ENCODE measurements around the gene RANBP17.

DNA sequence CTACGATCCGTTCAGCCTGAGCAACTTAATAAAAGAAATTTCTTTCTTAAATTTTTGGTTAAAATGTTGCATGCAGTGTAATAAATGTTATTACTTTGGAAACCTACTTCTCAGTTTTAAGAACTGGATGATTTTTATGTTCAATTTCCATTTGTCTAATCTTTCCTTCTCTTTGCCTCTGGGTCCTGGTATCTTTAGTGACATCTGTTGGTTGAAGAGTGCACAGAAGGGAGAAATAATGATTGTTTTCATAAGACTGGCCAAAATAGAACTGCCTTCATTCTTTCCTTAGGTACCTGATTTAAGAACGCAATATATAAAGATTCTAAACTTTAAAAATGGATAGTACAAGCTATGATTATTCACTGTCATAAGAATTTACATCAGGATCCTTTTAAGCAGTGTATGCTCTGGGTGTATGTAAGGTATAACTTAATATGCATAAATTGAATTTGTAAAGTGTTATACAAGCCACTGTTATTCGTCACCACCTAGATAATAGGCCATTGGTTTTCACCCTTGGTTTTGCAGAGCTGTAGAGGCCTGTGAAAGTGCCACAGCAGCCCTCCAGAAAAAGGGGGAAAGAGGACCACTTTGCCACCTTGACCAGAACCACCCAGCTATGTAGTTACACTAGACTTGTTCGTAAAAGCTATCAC is 364.4 kb downstream of the RANBP17 start:
- TF ChIP-seq TRIM28 (IDR thresholded peaks at IDR 0.05; ENCODE audit: borderline replicate concordance, low read length): no peak
- TF ChIP-seq, protein P1, sequence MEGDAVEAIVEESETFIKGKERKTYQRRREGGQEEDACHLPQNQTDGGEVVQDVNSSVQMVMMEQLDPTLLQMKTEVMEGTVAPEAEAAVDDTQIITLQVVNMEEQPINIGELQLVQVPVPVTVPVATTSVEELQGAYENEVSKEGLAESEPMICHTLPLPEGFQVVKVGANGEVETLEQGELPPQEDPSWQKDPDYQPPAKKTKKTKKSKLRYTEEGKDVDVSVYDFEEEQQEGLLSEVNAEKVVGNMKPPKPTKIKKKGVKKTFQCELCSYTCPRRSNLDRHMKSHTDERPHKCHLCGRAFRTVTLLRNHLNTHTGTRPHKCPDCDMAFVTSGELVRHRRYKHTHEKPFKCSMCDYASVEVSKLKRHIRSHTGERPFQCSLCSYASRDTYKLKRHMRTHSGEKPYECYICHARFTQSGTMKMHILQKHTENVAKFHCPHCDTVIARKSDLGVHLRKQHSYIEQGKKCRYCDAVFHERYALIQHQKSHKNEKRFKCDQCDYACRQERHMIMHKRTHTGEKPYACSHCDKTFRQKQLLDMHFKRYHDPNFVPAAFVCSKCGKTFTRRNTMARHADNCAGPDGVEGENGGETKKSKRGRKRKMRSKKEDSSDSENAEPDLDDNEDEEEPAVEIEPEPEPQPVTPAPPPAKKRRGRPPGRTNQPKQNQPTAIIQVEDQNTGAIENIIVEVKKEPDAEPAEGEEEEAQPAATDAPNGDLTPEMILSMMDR (tag by site-specific recombination; IDR thresholded peaks at IDR 0.05): no peak
- TF ChIP-seq BCL11B (tag by site-specific recombination; IDR thresholded peaks at IDR 0.05; ENCODE audit: low read depth): no peak
- no peak for TF ChIP-seq ZNF629 (tag by site-specific recombination; IDR thresholded peaks at IDR 0.05)
- no peak for TF ChIP-seq ZNF223 (tag by site-specific recombination; IDR thresholded peaks at IDR 0.05)
- no peak for TF ChIP-seq ZNF654 (tag by site-specific recombination; IDR thresholded peaks at IDR 0.05; ENCODE audit: low read depth)
- TF ChIP-seq ZNF121 (tag by site-specific recombination; IDR thresholded peaks at IDR 0.05): no peak
- TF ChIP-seq, protein P2, sequence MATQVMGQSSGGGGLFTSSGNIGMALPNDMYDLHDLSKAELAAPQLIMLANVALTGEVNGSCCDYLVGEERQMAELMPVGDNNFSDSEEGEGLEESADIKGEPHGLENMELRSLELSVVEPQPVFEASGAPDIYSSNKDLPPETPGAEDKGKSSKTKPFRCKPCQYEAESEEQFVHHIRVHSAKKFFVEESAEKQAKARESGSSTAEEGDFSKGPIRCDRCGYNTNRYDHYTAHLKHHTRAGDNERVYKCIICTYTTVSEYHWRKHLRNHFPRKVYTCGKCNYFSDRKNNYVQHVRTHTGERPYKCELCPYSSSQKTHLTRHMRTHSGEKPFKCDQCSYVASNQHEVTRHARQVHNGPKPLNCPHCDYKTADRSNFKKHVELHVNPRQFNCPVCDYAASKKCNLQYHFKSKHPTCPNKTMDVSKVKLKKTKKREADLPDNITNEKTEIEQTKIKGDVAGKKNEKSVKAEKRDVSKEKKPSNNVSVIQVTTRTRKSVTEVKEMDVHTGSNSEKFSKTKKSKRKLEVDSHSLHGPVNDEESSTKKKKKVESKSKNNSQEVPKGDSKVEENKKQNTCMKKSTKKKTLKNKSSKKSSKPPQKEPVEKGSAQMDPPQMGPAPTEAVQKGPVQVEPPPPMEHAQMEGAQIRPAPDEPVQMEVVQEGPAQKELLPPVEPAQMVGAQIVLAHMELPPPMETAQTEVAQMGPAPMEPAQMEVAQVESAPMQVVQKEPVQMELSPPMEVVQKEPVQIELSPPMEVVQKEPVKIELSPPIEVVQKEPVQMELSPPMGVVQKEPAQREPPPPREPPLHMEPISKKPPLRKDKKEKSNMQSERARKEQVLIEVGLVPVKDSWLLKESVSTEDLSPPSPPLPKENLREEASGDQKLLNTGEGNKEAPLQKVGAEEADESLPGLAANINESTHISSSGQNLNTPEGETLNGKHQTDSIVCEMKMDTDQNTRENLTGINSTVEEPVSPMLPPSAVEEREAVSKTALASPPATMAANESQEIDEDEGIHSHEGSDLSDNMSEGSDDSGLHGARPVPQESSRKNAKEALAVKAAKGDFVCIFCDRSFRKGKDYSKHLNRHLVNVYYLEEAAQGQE (tag by site-specific recombination; IDR thresholded peaks at IDR 0.05): no peak
- TF ChIP-seq ZNF791 (tag by site-specific recombination; IDR thresholded peaks at IDR 0.05): no peak
